Measurements from ENCODE around the gene RAB27A.

DNA sequence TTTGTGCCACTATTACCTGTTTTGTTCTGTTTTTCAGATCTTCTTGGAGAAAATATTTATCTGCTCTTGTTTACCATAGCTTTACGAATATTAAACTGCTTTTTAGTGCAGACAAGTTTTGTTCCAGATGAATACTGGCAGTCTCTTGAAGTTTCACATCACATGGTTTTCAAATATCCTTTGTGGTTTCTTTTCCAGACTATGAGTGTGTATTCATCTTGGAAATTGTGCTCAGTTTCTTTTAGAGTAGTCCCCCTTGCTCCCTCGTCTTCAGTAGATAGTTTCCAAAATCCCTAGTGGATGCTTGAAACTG is 30.6 kb upstream of the RAB27A start:
- TF ChIP-seq CTCF (conservative IDR thresholded peaks at IDR 0.05 in 1 of 2, IDR thresholded peaks at IDR 0.05 in 1 of 2; ENCODE audit: low read depth in 1 of 2, low read length in 2 of 2) (no peak), EZH2 (IDR thresholded peaks at IDR 0.05; ENCODE audit: low read length, missing control alignments) (no peak)

Data from fibroblast of lung (primary cell).